D721Med (cell line): ENCODE data around the gene GUCY2C.

Experiments used
- DNase-seq: peaks from one replicate; pipeline ENCODE4 v3.0.0; 2011; ENCODE audit warnings: low spot score; ENCODE audit not compliant: insufficient read length
- FAIRE-seq: peaks from 2 replicates; lab custom pipeline; 2011; peaks lifted over from hg19 to GRCh38; lab: Jason Lieb, UNC
- CTCF ChIP-seq: IDR thresholded peaks from 2 replicates; pipeline ENCODE4 v1.5.1; 2012; ENCODE audit warnings: mild to moderate bottlenecking, control low read depth; ENCODE audit not compliant: insufficient read depth; ENCODE audit errors: missing control alignments

The GUCY2C gene

GRCh38 chr12:14601692-14602478 lies 94.5 kb downstream of the GUCY2C start:
- TF ChIP-seq CTCF, result no peak
- FAIRE-seq (no peak), DNase-seq (no peak)

GRCh38 chr12:14597480-14597879 lies 98.9 kb downstream of the GUCY2C start:
- DNase-seq, result no peak
- no peak for TF ChIP-seq CTCF
- FAIRE-seq, result no peak

- TF ChIP-seq CTCF, result no peak
- FAIRE-seq (no peak), DNase-seq (no peak)
These were observed 104.7 kb downstream of the GUCY2C start for GRCh38 chr12:14591719-14592118.

GRCh38 chr12:14589169-14590004 lies 107.0 kb downstream of the GUCY2C start:
- no peak for TF ChIP-seq CTCF
- no peak for DNase-seq
- FAIRE-seq, result no peak

- DNase-seq, result no peak
- TF ChIP-seq CTCF, result no peak
- no peak for FAIRE-seq
These were observed 107.8 kb downstream of the GUCY2C start for GRCh38 chr12:14588571-14588970.

DNA sequence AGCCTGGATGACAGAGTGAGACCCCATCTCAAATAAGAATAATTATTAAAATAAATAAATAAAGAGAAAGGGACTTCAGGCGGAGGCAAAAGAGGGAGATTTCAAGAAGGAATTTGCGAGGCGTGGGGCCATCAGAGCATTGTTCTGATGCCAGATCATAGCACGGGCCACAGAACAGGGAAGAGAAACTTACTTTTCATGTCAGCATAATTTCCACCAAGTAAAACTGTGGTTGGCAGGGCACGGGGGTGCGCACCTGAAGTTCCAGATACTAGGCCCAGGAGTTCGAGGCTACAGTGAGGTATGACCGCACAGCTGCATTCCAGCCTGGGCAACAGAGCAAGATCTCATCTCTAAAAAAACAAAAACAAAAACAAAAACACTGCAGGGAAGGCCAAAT lies 117.8 kb downstream of the GUCY2C start:
- TF ChIP-seq CTCF, result no peak
- FAIRE-seq, result no peak
- DNase-seq, result no peak
